Upper lobe of left lung (tissue), 4 donors: ENCODE data around the gene RIN3.

ENCODE experiments used
- CTCF ChIP-seq, 6 experiments: fragments of 450-650 bp in 4 of 6; fragments of 200-600 bp in 2 of 6; sonication (generic) in 2 of 6; IDR thresholded peaks; one replicate each; pipeline ENCODE4 v1.5.1; 2016 to 2019; ENCODE audit warnings: antibody characterized with exemption in 6 of 6
- POLR2A ChIP-seq, 4 donors: fragments of 450-650 bp; IDR thresholded peaks; one replicate each; pipeline ENCODE4 v1.5.1; 2016 to 2017; ENCODE audit warnings: antibody characterized with exemption in 4 of 4, mild to moderate bottlenecking in 2 of 4
- POLR2AphosphoS5 ChIP-seq, 2 donors: sonication (generic); formaldehyde crosslinking; IDR thresholded peaks; one replicate each; pipeline ENCODE4 v1.5.1; 2017; ENCODE audit warnings: antibody characterized with exemption in 2 of 2

- TF ChIP-seq CTCF (IDR thresholded peaks at IDR 0.05) (no peak), POLR2A (IDR thresholded peaks at IDR 0.05) (no peak), POLR2AphosphoS5 (IDR thresholded peaks at IDR 0.05) (no peak)
Observed at GRCh38 chr14:92719890-92720323, 206.3 kb downstream of the RIN3 start.
